PC-3 (cell line): Measurements from ENCODE around the gene LATS2. TPM values are rescaled to one million over a fixed set of nuclear protein-coding genes. Genes with fewer than 3 reads are reported as not detected.

Experiments
- ATAC-seq: fragments of 200-7000 bp; cut with Tn5 transposase; 2 replicates; pipeline ENCODE4 v1.9.1; 2020; ENCODE audit warnings: mild to moderate bottlenecking, moderate library complexity
- BruUV-seq: library from RNA; stranded (reverse); fragments of 400-500 nt; replicated peaks from 2 replicates; lab custom pipeline; 2021; lab: Mats Ljungman, UMichigan
- CTCF ChIA-PET: fragments of 300-600 bp; sonication (Branson Sonifier 250); formaldehyde crosslinking; loops from one replicate; lab custom pipeline; 2022; ENCODE audit warnings: antibody characterized with exemption; lab: Charles Lee
- POLR2A ChIA-PET: fragments of 300-600 bp; sonication (Branson Sonifier 250); formaldehyde crosslinking; loops from one replicate; lab custom pipeline; 2022; ENCODE audit warnings: antibody characterized with exemption; ENCODE audit not compliant: unreplicated experiment; lab: Charles Lee
- DNase-seq: peaks from one replicate; pipeline ENCODE4 v3.0.0-alpha.2; 2015
- H2AFZ ChIP-seq: fragments of 300-600 bp; sonication (generic); 2 replicates; pipeline ENCODE4 v1.6.0; 2016; ENCODE audit warnings: antibody characterized with exemption, low read length
- H3F3A ChIP-seq: fragments of 300-600 bp; sonication (generic); one replicate; pipeline ENCODE4 v1.6.0; 2017; ENCODE audit warnings: antibody characterized with exemption, low read length, control low read depth, mild to moderate bottlenecking; ENCODE audit not compliant: unreplicated experiment
- H3K27ac ChIP-seq: fragments of 300-600 bp; sonication (generic); 2 replicates; pipeline ENCODE4 v1.5.1; 2016; ENCODE audit warnings: mild to moderate bottlenecking, low read length
- H3K27me3 ChIP-seq: fragments of 300-600 bp; sonication (generic); 2 replicates; pipeline ENCODE4 v1.6.1; 2016; ENCODE audit warnings: low read length, mixed read lengths
- H3K36me3 ChIP-seq: fragments of 300-600 bp; sonication (generic); 2 replicates; pipeline ENCODE4 v1.6.1; 2016; ENCODE audit warnings: low read depth, mixed run types, low read length, mixed read lengths
- H3K4me1 ChIP-seq: fragments of 300-600 bp; sonication (generic); 2 replicates; pipeline ENCODE4 v1.5.1; 2016; ENCODE audit warnings: low read length; ENCODE audit not compliant: insufficient read depth
- H3K4me2 ChIP-seq: fragments of 300-600 bp; sonication (generic); 2 replicates; pipeline ENCODE4 v1.6.0; 2016; ENCODE audit warnings: low read length
- H3K4me3 ChIP-seq: fragments of 300-600 bp; sonication (generic); 2 replicates; pipeline ENCODE4 v1.5.1; 2016; ENCODE audit warnings: mild to moderate bottlenecking, low read length, mixed read lengths
- H3K79me2 ChIP-seq: fragments of 300-600 bp; sonication (generic); 2 replicates; pipeline ENCODE4 v1.6.1; 2017; ENCODE audit warnings: low read length, mixed read lengths
- H3K9ac ChIP-seq: fragments of 300-600 bp; sonication (generic); 2 replicates; pipeline ENCODE4 v1.6.0; 2016; ENCODE audit warnings: mild to moderate bottlenecking, low read length
- H3K9me2 ChIP-seq: fragments of 300-600 bp; sonication (generic); replicated peaks from 2 replicates; pipeline ENCODE4 v1.6.1; 2016; ENCODE audit warnings: mixed run types, low read length, mixed read lengths
- H3K9me3 ChIP-seq: fragments of 300-600 bp; sonication (generic); 2 replicates; pipeline ENCODE4 v1.6.1; 2016; ENCODE audit warnings: low read length, mixed read lengths
- H4K20me1 ChIP-seq: fragments of 300-600 bp; sonication (generic); 2 replicates; pipeline ENCODE4 v1.6.1; 2016; ENCODE audit warnings: low read length, mixed read lengths
- EZH2 ChIP-seq: fragments of 300-600 bp; sonication (generic); IDR thresholded peaks from one replicate; pipeline ENCODE4 v1.6.1; 2017; ENCODE audit warnings: antibody characterized with exemption, mild to moderate bottlenecking, low read length; ENCODE audit not compliant: unreplicated experiment
- EZH2phosphoT487 ChIP-seq: fragments of 300-600 bp; sonication (generic); IDR thresholded peaks from 2 replicates; pipeline ENCODE4 v1.6.1; 2018; ENCODE audit warnings: mild to moderate bottlenecking, antibody characterized with exemption, low read length, borderline replicate concordance
- intact Hi-C: fragments of 100-400 bp; cut with micrococcal nuclease; formaldehyde crosslinking; loops from 2 replicates; pipeline ENCODE4 v1.9.0; 2023
- total RNA-seq: library from RNA; depleted of rRNA; stranded (reverse); fragments of >200 nt; gene quantifications from 2 replicates; pipeline ENCODE4 v1.2.3, GENCODE V29; 2014
- TF ChIP-seq, protein P1 (sequence below): fragments of 300-600 bp; sonication (generic); conservative IDR thresholded peaks from 2 replicates; pipeline ENCODE4 v1.5.1; 2017; ENCODE audit warnings: antibody characterized with exemption, low read depth, mild to moderate bottlenecking, low read length

The LATS2 gene
- total RNA-seq, 1 experiment from 2014 or later: 11.0 TPM

DNA sequence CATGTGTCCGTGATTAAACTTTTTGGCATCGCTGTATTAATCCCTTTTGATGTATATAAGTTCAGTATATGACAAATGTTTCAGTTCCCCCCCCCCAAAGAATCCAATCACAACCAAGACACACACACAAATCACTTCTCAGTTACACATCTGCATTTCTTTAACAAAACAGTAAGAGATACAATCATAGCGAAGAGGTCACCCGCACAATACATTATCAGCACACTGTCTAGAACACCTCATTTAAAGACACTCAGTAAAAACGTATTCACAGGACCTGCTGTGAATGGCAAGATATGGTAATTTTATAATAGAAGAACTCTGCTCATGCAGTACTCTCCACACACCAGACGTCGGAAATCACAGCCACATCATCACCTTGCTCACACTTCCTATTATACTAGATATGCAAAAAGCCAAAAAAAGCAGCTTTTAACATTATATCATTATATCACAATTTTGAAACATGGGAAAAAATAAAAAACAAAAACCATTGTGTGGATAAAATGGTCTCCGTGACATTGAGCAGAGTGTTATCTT is 87.4 kb downstream of the LATS2 start:
- 0 out of 2 replicates have a peak, but pooled peaks cover 3% of the 10 kb centered on the region for H3K4me1 ChIP-seq
- H3K4me2 ChIP-seq: no peak overlapping the region
- no peak overlapping the region for H3K4me3 ChIP-seq
- H3K9me3 ChIP-seq: no peaks in the 10 kb centered on the region
- TF ChIP-seq EZH2: no peak
- no peak for TF ChIP-seq EZH2phosphoT487
- TF ChIP-seq, protein P1, sequence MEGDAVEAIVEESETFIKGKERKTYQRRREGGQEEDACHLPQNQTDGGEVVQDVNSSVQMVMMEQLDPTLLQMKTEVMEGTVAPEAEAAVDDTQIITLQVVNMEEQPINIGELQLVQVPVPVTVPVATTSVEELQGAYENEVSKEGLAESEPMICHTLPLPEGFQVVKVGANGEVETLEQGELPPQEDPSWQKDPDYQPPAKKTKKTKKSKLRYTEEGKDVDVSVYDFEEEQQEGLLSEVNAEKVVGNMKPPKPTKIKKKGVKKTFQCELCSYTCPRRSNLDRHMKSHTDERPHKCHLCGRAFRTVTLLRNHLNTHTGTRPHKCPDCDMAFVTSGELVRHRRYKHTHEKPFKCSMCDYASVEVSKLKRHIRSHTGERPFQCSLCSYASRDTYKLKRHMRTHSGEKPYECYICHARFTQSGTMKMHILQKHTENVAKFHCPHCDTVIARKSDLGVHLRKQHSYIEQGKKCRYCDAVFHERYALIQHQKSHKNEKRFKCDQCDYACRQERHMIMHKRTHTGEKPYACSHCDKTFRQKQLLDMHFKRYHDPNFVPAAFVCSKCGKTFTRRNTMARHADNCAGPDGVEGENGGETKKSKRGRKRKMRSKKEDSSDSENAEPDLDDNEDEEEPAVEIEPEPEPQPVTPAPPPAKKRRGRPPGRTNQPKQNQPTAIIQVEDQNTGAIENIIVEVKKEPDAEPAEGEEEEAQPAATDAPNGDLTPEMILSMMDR: no peak
- H3K9me2 ChIP-seq: no peaks in the 10 kb centered on the region
- intact Hi-C loops: no loop called here
- DNase-seq (no peak), ATAC-seq (no peak)
- TSS peak; percentile 7 for BruUV-seq
- no peaks in the 10 kb centered on the region for H3K27me3 ChIP-seq
- H3K36me3 ChIP-seq: peaks cover 18% of the 10 kb centered on the region; the same call in 1 of the 2 replicates
- no peak overlapping the region for H3K27ac ChIP-seq
- no peak overlapping the region for H2AFZ ChIP-seq
- H3K9ac ChIP-seq: no peak overlapping the region
- CTCF ChIA-PET: no interaction called here
- POLR2A ChIA-PET: no interaction called here
- H4K20me1 ChIP-seq: no peaks in the 10 kb centered on the region
- no peaks in the 10 kb centered on the region for H3K79me2 ChIP-seq
- H3F3A ChIP-seq: no peaks in the 10 kb centered on the region

DNA sequence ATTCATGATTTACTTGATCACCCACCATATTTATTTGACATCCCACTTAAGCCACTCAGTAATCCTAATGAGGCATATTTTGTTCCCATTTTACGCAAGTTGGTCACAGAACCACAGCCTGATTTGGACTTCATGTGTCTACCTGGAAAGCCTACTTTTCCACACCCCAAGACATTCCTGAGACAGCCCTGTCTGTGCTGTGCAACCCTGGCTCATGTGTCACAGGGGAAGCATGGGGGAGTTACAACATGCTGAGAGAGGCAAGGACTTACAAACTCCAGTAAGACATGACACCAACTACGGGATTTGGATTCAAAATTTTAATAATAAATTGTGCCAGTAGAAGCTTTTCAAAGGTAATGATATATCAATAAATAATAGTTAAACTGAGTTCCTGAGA is 88.7 kb downstream of the LATS2 start:
- no peak overlapping the region for H3K4me2 ChIP-seq
- H3K79me2 ChIP-seq: no peaks in the 10 kb centered on the region
- no peak overlapping the region for H2AFZ ChIP-seq
- 0 out of 2 replicates have a peak, but pooled peaks cover 5% of the 10 kb centered on the region for H3K4me1 ChIP-seq
- H3K9me2 ChIP-seq: no peaks in the 10 kb centered on the region
- intact Hi-C loops: no loop called here
- H3K36me3 ChIP-seq: peaks cover 18% of the 10 kb centered on the region; the same call in 1 of the 2 replicates
- H3K27me3 ChIP-seq: no peaks in the 10 kb centered on the region
- H4K20me1 ChIP-seq: no peaks in the 10 kb centered on the region
- CTCF ChIA-PET: no interaction called here
- H3K27ac ChIP-seq: no peak overlapping the region
- H3K9ac ChIP-seq: no peak overlapping the region
- POLR2A ChIA-PET: no interaction called here
- H3K4me3 ChIP-seq: no peak overlapping the region
- no peaks in the 10 kb centered on the region for H3K9me3 ChIP-seq
- DNase-seq (no peak), ATAC-seq (no peak)
- TF ChIP-seq EZH2 (no peak), EZH2phosphoT487 (no peak)
- TF ChIP-seq, protein P1: no peak
- H3F3A ChIP-seq: no peaks in the 10 kb centered on the region
- BruUV-seq: no TSS peak

DNA sequence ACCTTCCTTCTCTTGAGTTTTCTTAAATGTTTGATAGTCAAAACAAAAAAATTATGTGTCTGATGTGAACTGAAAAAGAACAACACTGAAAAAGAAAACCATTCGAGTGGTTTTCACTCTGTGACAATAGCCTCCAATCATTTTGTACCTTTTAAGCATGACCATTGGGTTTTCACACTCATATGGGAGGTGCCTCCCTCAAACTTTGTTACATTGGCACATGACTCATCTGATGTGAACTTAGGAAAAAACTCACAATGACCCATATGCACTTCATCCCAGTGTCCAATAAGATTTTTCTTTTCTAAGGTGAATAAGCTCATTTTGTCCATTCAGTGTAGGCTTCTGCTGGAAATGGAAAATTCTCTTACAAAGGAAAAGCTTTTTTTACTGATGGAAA is 92.2 kb downstream of the LATS2 start:
- Histone ChIP-seq H3K4me3 (no peak overlapping the region), H3K4me2 (no peak overlapping the region), H2AFZ (no peak overlapping the region), H3K4me1 (0 out of 2 replicates have a peak, but pooled peaks cover 5% of the 10 kb centered on the region), H3K79me2 (no peaks in the 10 kb centered on the region), H3F3A (no peaks in the 10 kb centered on the region), H3K9ac (no peak overlapping the region), H3K9me2 (no peaks in the 10 kb centered on the region), H4K20me1 (no peaks in the 10 kb centered on the region), H3K36me3 (peaks cover 11% of the 10 kb centered on the region; the same call in 1 of the 2 replicates), H3K27me3 (no peaks in the 10 kb centered on the region), H3K27ac (no peak overlapping the region), H3K9me3 (no peaks in the 10 kb centered on the region)
- ChIA-PET POLR2A (interaction anchor here (0.6 kb wide), 1 partner anchor 35 kb away, joined by 6 read pairs; no protein-coding TSS in a partner anchor), CTCF (no interaction called here)
- DNase-seq: peak; percentile 57
- TF ChIP-seq EZH2 (no peak), EZH2phosphoT487 (no peak)
- TF ChIP-seq, protein P1: no peak
- peak; percentile 57 for ATAC-seq
- no TSS peak for BruUV-seq
- intact Hi-C loops: no loop called here
